GM23248 (cell line): ENCODE results near the gene DPP10.

Experiments used
- EZH2 ChIP-seq: fragments of 200-600 bp; sonication (generic); IDR thresholded peaks from 2 replicates; pipeline ENCODE4 v1.6.1; 2018; ENCODE audit warnings: antibody characterized with exemption, mild to moderate bottlenecking; ENCODE audit not compliant: insufficient read depth, poor library complexity, severe bottlenecking
- EZH2phosphoT487 ChIP-seq: fragments of 200-600 bp; sonication (generic); IDR thresholded peaks from 2 replicates; pipeline ENCODE4 v1.6.1; 2018; ENCODE audit warnings: antibody characterized with exemption, moderate library complexity, mild to moderate bottlenecking, low read depth; ENCODE audit not compliant: insufficient read depth

GRCh38 chr2:115796078-115796477 is 1353.6 kb downstream of the DPP10 start:
- no peak for TF ChIP-seq EZH2phosphoT487
- TF ChIP-seq EZH2 = no peak
